K562 (cell line): ENCODE measurements around the gene NIM1K.

Source experiments
- GATAD2A ChIP-seq: fragments of 450-650 bp; IDR thresholded peaks from 2 replicates; pipeline ENCODE4 v1.6.1; 2017
- ZNF311 ChIP-seq: fragments of 250-450 bp; sonication (Bioruptor Pico); IDR thresholded peaks from 2 replicates; pipeline ENCODE4 v1.4.0; 2020; ENCODE audit warnings: mild to moderate bottlenecking, moderate library complexity

- no peak for TF ChIP-seq GATAD2A
- no peak for TF ChIP-seq ZNF311
These were observed 66.1 kb downstream of the NIM1K start for GRCh38 chr5:43258116-43258515.
